GM19438 (cell line): ENCODE measurements around the gene CDKN2B-AS1.

ENCODE experiments used
- ATAC-seq: cut with Tn5 transposase; IDR thresholded peaks from one replicate; pipeline ENCODE4 v1.9.1; 2021; ENCODE audit warnings: low read depth; ENCODE audit not compliant: unreplicated experiment

Gene CDKN2B-AS1

DNA sequence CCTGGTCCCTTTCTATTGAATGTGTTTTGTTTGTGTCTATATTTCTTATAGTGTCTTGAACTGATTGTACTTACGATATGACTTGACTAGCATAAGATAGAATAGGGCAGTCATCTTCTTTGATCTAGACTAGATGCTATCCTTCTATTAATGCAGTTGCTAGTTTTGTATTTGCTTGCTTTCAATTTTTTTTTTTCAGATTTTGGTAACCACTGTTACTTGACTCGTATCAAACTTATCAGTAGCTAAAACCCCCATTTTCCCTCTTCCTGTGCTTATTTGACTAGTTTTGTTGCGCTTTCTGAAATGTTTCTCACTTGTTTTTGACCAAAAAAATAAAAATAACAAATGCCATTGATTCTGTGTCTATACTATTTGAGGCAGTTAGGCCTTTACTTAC is 83.5 kb downstream of the CDKN2B-AS1 start:
- no peak for ATAC-seq

DNA sequence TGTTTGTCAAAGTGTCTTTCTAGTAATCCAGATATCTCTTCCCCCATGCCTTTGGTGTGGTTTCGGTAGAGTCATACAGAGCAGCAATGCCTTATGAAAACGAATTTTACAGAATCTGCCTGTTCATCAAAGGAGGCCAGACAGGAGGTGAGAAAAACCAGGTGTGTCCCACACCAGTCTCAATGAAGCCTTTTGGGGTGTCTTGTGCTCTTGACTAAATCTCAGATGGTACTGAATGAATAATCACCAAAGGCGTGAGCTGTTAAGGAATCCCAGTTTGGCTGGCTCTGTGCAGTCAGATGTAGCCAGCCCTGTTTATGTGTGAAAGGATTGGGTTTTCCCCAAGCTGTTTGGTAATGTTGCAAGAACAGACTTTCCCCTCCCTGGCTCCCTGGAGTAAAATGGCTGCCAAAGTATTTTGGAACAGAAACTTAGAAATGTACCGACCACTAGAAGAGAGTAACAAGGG is 85.3 kb downstream of the CDKN2B-AS1 start:
- ATAC-seq = no peak

DNA sequence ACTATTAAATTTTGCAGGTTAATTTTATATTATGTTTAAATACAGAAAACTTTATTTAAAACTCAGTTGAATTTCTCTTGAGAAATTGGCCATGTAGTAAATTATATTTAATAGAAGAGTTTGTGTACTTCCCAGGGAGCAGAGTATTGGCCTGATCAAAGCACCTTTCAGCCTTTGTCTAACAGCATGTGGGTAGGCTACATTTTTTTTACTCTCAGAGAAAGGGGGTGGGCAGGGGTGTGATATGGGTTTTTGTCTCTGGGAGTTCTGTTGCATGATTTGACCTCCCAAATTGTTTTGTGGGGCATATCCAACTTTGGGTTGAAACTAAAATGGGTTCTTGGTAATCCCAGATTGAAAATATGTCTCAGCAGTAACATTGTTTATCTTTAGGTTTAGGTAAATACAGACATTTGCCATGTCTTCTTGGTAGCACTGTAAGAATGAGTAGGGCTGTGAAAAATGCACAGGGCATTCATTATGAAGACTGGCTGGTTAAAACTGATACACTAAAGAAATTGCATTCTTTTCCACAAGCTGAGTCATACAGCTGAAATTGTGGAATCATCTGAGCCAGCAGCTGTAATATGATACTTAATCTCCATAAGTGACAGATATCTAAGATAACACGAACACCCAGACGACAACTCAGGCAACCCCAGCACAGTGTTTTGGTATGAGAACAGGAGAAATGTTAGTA is 89.9 kb downstream of the CDKN2B-AS1 start:
- no peak for ATAC-seq

DNA sequence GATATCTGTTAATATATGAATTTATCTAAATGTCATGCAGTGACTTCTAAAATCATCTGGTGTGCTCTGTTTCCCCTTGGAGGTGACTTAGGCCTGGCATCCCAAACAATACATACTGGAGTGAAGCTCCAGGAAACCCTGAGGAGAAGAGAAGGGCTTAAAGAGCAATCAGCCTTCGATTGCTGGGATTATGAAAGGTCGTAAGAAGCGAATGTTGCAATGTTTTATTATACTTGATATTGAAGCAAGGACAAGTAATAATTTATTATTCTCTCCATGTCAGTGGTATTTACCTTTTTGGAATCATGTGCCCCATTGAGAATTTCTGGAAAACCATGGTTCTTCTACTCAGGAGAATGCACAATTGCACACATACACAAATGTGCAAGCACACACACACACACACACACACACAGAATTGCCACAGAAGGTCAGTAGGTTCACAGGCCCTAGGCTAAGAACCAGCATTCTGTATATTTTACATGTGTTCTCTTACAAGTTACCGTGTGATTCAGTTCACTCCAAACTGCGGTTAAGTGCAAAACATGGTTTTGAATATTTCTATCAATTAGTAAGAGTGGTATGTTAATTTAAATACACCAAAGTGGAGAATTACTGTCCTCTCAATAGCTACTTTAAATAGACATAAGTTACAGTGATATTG is 93.6 kb downstream of the CDKN2B-AS1 start:
- no peak for ATAC-seq

DNA sequence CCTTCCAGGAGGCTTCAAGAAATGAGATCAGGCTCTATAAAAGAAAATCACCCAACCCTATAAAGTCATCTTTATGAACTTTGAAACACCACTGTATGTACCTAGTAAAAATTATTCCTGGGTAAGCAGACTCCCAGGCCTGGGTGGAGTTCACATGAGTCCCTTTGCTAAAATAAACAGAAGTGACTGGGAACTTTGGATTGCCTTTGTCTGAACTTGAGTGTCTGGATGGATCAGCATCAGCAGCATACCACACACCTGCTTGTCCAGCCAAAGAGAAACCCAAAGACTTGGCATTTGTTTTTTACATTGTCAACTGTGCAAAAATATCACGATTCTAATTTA is 94.1 kb downstream of the CDKN2B-AS1 start:
- ATAC-seq = no peak

DNA sequence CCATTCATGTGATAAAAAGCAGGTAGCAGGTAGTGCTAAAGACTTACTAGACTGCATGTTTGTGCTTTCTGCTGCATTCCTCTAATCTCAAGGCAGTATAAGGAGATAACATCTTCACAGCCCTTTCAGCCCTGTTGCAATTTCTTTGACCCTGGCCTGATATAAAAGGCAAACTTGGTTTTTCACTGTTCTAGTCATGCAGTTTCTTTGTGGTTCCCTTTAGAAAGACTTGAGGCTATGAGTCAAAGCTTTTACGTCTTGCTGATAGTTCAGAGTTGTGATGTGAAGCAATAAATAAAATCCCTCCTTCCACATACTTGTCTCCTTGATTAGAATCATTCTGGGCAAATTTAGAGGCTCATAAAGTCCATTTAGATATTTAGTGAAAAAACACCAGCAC is 103.1 kb downstream of the CDKN2B-AS1 start:
- ATAC-seq = no peak

DNA sequence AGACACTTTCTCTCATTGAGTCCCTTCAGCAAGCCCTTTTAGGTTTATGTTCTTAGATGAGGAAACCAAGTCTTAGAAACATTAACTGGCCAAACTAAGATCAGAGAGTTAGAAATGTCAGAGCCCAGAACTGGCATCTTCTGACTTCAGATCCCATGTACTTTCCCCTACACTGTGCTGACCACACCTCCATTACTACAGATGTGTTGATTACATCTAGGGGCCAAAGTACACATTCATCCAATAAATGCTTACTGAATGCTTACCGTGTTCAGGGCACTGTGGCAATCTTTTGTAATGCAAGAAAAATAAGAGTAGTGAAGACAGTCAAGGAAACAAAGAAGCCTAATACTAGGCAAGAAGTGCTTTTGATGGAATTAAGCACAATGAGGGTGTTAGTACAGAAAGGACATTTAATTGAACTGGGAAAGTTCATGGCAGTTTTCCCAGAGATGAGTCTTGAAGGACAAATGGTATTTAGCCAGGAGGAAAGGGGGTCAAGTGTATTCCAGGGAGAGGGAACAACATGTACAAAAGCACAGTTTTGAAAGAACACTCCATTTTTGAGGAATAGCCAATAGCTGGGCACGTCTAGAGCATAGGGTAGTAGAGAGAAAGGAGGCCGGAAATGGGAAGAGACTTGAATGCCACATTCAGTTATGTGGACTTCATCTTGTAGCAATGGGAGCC is 104.2 kb downstream of the CDKN2B-AS1 start:
- ATAC-seq = no peak

DNA sequence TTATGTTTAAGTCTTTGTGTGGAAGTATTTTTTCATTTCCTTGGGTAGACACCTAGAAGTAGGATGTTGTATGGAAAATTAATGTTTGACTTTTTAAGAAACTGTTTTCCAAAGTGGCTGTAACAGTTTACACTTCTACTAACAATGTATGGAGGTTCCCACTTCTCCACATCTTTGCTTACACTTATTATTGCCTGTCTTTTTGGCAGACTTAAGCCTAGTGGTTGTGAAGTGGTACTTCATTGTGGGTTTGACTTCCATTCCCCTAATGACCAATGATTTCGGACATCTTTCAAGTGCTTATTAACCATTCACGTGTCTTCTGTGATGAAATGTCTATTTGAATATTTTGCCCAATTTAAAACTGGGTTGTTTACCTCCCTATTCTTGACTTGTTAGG is 106.0 kb downstream of the CDKN2B-AS1 start:
- ATAC-seq = no peak

DNA sequence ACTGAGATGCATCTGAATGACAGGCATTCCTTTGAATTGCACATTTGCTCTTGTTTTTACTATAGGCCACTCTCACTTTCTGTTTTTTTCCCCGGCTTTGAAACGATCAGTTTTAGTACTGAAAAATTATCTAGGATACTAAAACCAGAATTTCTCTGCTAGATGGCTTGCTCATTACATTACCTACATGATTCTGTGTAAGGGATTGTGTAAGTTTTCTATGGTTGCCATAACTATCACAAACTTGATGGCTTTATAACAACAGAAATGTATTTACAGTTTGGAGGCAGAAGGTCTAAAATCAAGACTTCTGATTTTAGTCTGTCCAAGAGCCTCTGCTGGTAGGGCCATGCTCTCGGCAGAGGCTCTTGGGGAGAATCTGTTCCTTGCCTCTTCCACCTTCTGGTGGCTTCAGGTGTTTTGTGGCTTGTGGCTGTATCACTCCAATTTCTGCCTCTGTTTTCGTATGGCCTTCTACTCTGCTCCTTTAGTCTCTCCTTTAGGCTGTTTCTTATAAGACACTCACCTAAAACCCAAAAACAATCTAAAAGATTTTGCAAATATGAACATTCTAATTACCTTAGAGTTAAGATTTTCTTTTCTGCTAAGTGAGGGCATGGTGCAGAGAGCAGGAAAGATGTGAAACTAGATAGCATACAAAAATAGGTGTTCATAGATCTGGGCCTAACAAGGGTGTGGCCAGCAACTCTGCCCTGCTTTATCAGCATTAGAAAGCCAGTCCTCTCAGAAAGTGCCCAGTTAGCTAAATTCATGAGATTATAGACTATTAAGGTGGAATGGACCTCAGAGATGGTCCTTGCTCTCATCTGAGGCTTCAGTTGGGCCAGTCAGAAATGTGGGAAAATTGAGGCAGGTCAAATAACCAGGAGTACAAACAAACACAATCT is 107.8 kb downstream of the CDKN2B-AS1 start:
- no peak for ATAC-seq

DNA sequence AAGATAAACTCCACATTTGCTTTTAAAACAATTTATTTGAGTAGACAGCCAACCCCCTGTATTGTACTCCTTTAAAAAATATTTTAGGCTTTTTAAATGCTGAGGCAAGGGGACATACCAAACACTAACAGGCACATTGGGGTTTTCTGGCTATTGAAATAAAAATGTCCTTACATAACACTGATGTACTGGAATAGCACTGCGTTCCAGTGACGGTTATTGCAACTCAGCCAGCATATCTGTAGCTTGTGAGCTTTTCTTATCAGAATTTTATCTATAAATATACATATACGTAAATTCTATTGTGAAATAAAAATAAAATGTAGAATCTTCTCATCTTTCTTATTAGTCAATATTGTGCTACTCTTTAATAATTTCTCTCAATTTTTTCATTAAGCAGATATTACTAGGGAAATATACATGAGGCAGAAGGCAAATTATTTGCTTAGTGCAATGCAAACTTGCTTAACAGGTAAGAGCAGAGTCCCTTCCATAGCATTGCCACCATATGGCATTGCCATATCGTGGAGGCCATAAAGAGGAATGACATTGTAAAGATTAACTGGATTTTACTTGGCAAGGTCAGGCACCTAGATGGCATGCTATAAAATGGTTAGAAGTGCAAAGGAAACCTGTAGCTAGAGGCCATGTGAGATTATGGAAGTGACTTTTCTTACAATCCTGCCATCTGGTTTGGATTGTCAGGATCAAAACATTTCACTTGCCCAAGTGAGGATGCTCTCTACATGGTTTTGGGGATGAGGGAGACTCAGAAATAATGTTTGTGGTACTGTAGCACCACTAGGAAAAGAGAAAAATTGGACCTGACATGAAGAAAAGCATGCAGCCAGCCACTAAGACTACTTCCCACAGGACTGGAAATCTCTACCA is 109.3 kb downstream of the CDKN2B-AS1 start:
- ATAC-seq = no peak

DNA sequence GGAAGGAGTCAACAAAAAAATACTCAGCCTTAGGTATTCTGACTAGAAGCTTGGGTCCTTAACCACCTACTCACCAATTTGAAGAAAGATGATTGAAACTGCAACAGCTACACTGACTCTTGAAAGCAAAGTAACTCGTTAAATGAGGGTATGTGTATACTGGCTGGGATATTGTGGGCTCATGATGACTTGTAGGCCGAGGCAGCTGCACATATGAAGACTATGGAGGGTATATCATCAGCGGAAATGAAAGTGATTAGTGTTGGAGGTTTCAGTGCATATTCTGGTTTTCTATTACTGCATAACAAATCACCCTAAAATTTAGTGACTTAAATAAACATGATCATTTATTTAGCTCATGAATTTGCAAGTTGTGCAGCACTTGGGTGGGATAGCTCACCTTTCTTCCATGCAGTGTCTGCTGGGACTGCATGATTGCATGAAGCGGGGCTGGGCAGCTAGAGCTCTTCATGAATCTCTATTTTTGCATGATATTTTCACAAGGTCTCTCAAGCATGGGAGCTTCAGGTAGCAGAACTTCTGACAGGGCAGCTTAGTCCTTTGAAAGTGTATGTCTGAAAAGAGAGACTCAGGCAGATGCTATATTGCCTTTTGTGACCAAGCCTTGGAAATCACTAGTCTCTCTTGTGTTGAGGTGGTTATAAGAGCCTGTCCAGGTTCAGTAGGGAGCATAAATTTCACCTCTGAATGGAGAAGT is 110.6 kb downstream of the CDKN2B-AS1 start:
- peak; percentile 93 for ATAC-seq

DNA sequence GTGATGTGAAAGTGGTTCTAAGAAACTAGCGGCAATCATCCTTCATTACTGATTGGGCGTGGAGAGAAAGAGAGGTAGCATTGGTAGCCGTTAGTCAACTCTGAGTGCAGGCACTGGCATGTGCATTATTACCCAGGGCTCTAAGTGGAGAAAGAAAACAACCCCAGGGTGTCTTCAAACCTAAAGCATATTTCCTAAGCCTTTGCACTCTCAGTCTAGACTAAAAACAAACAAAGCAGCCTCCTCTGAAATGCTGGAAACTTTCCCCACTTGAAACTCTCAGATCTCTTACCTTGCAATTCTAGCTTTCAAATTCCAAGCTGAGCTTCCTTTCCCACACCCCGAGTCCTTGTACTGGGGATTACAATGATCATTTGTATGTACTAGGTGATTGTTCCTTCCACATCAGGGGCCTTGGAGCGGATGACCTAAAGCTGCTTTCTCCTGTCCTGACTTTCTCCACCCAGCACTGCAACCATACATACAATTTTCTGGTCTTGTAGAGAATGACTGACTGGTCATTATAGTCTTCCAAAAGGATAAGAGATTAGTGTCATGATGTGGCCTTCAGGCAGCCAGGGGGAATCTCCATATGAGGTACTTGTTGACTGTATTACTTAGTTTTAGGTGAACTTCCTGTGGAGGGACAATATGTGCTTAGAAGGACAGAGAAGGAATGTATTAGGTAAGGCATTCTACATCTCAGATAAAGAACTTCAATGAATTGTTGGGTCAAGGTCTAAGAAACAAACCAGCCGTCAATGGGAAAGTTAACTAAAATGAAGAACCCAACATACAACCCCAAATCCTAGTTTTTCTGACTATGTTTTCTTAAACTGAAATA is 112.8 kb downstream of the CDKN2B-AS1 start:
- no peak for ATAC-seq

DNA sequence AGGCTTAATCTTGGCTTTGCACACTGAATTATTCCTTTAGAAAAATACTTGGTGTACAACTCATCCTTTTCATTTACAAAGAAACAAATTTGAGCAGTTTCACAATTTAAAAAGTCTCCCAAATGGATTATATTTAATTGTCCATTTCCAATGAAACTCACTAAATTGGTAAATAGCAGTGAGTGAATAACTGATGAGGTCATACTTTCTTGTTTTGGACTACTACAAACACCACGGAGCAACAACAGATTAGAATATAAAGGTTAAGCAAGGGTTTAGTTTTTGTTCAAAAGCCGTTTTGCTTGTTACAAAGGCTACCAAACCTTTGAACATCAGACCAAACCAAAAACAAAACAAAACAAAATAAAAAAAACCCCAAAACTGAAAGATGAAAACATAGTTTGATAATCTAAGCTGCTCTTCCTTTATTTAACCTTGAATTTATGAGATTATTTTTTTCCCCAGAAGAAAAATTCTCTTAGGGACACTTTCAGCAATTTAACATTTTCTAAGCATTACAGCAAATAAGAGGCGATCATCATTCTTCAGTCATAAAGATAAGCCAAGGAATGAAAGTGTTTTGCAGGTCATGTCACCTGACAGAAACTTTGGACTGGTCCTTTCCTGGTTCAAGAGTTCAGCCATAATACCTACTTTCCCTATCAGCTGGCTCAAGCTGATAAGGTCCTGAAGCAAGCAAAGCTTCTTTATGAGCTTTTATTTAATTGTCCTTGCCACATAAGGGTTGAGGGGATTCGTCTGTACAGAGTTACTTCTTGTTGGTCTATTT is 114.2 kb downstream of the CDKN2B-AS1 start:
- no peak for ATAC-seq

DNA sequence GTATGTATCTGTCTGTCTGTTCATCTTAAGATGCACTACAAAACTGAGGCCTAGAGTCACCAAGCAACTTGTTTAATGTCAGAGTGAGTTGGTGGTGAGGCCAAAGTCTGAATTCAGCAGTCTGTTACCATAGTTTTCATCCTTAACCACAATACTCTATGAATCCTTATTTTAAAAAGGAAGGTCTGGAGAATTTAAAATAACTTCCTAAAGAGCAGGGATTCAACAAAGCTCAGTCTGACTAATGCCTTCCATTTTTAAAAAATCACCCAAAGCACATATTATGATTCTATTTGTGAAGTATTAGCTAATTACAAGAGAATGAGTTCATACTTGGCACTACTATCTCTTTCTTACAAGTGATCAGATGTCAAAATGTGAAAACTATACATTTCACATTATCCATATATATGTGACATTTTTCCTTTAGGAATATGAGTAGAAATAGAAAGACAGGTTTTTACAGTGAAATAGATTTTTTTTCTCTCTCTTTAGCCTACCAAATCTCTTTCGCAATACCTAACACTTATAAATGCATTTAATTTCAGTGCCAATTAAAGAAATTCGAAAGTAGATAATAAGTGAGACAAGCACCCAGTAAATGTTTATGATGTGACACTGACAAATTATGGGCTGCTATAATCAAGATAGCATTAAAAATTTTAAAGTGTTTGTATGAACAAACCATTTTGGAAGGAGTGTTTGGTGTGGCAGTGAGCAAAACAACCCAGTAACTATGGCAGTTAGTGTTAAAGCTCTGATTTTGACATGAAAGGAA is 116.8 kb downstream of the CDKN2B-AS1 start:
- ATAC-seq = no peak

DNA sequence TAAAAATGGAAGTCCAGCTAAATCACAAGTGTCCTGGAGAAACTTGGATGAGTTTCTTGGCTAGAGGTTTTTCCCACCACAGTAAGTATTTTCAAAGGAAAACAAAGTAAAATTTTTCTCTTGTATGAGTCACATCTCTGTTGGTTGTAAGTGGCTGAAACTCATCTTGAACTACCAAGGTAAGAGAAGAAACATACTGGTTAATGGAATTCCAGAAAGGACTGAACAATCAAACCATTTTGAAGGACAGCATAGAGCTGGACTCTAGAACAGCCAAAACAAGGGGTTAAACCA is 117.3 kb downstream of the CDKN2B-AS1 start:
- no peak for ATAC-seq

DNA sequence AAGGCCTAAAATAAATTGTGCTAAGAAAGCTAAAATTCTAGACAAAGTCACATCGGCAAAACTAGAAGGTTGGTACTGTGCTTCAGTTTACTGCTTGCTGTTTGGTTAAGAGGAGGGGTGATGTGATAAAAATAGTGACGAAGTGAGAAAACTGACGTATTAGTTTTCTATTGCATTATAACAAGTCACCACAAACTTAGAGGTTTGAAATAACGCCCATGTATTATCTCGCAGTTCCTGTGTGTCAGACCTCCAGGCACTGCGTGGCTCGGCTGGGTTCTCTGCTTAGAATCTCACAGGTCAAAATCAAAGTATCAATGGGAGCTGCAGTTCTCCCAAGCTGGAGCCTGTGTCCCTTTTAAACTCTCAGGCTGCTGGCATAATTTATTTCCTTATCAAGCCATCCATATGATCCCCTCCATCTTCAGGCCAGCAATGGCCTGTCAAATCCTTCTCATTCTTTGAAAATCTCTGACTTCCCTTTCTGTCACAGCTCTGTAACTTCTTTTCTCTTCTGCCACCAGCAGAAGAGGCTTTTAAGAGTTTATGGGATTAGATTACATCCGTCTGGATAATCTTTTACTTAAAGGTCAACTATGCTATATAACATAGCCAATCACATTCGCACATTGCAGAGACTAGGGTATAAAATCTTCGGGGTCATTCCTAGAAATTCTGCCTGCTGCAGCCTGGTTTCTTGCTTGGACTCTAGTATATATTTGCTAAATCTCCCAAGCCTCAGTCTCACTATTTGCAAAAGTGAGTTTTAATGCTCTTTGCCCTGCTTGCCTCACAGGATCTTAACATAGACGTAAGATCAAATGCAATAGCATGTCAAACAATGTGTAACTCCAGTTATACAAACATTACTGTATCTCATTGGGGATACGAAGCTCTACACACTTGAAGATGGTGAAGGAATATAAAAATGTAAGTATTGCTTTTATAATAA is 118.6 kb downstream of the CDKN2B-AS1 start:
- no peak for ATAC-seq
